H1 (cell line): ENCODE results near the gene GOLGA6B. TPM values are rescaled to one million over a fixed set of nuclear protein-coding genes. Genes with fewer than 3 reads are reported as not detected.
"Not testable (repeated sequence)": the region's sequence is repeated elsewhere in the genome, so short reads cannot be mapped to it uniquely, and the experiment has no call there.

Experiments used
- CTCF ChIA-PET: fragments of 300-600 bp; sonication (Branson Sonifier 250); formaldehyde crosslinking; loops from one replicate; lab custom pipeline; 2021; ENCODE audit not compliant: partially characterized antibody; lab: Charles Lee
- POLR2A ChIA-PET: fragments of 300-600 bp; sonication (Branson Sonifier 250); formaldehyde crosslinking; loops from one replicate; lab custom pipeline; 2021; ENCODE audit warnings: inconsistent platforms; ENCODE audit not compliant: partially characterized antibody; lab: Charles Lee
- DNase-seq, 2 experiments: peaks; one replicate each; pipeline versions ENCODE4 v3.0.0 to v3.0.0-alpha.2; 2010 to 2022; ENCODE audit warnings: low spot score in 2 of 2, low read depth in 1 of 2, mixed read lengths in 1 of 2
- FAIRE-seq: peaks from 2 replicates; lab custom pipeline; 2011; peaks lifted over from hg19 to GRCh38; lab: Jason Lieb, UNC
- H2AFZ ChIP-seq: 2 replicates; pipeline ENCODE4 v1.8.1; 2012; ENCODE audit warnings: low read length, inconsistent platforms
- H2AK5ac ChIP-seq: 2 replicates; pipeline ENCODE4 v1.6.1; 2013; ENCODE audit warnings: low read depth, low read length
- H2BK120ac ChIP-seq: replicated peaks from 2 replicates; pipeline ENCODE3; 2013; ENCODE audit warnings: low read depth, low read length, inconsistent platforms
- H2BK12ac ChIP-seq: 2 replicates; pipeline ENCODE4 v1.6.1; 2013; ENCODE audit warnings: low read depth, low read length
- H2BK15ac ChIP-seq: 2 replicates; pipeline ENCODE4 v1.6.1; 2013; ENCODE audit warnings: low read length
- H2BK20ac ChIP-seq: 2 replicates; pipeline ENCODE4 v1.6.1; 2013; ENCODE audit warnings: low read length
- H2BK5ac ChIP-seq: 2 replicates; pipeline ENCODE4 v1.6.1; 2013; ENCODE audit warnings: low read depth, low read length
- H3K14ac ChIP-seq: 2 replicates; pipeline ENCODE4 v1.6.1; 2013; ENCODE audit warnings: inconsistent platforms; ENCODE audit not compliant: insufficient read length
- H3K18ac ChIP-seq: 2 replicates; pipeline ENCODE4 v1.6.1; 2013; ENCODE audit warnings: low read length; ENCODE audit errors: extremely low read depth
- H3K23ac ChIP-seq: 2 replicates; pipeline ENCODE4 v1.6.1; 2013; ENCODE audit warnings: inconsistent platforms; ENCODE audit not compliant: insufficient read length
- H3K23me2 ChIP-seq: 2 replicates; pipeline ENCODE4 v1.6.1; 2013; ENCODE audit warnings: low read depth, low read length
- H3K27ac ChIP-seq: 2 replicates; pipeline ENCODE4 v1.6.1; 2011; ENCODE audit warnings: low read depth, low read length, inconsistent platforms
- H3K27me3 ChIP-seq, 4 experiments: replicated peaks in 1 of 4; 1 replicate in 1 of 4; 2 replicates in 3 of 4; pipeline versions ENCODE4 v1.6.1 to v1.8.1; 2011 to 2013; ENCODE audit warnings: low read length in 3 of 4, mild to moderate bottlenecking in 3 of 4, inconsistent platforms in 2 of 4, mixed read lengths in 2 of 4, moderate library complexity in 1 of 4; ENCODE audit not compliant: control insufficient read depth in 3 of 4, insufficient read depth in 3 of 4; ENCODE audit errors: extremely low read depth in 1 of 4
- H3K36me3 ChIP-seq, 4 experiments: 2 replicates each; pipeline versions ENCODE4 v1.6.1 to v1.8.1; 2011 to 2013; ENCODE audit warnings: mild to moderate bottlenecking in 4 of 4, low read length in 3 of 4, moderate library complexity in 2 of 4, control low read depth in 1 of 4, inconsistent platforms in 1 of 4; ENCODE audit not compliant: insufficient read depth in 4 of 4, control insufficient read depth in 2 of 4
- H3K4ac ChIP-seq: replicated peaks from 2 replicates; pipeline ENCODE3; 2013; ENCODE audit warnings: low read length, low read depth, mixed read lengths, inconsistent platforms; ENCODE audit not compliant: insufficient read length
- H3K4me1 ChIP-seq, 4 experiments: replicated peaks in 1 of 4; 1 replicate in 1 of 4; 2 replicates in 3 of 4; pipeline versions ENCODE4 v1.6.1 to v1.8.1; 2011 to 2013; ENCODE audit warnings: low read length in 3 of 4, inconsistent platforms in 2 of 4, mixed read lengths in 1 of 4; ENCODE audit not compliant: insufficient read depth in 4 of 4, control insufficient read depth in 3 of 4
- H3K4me2 ChIP-seq, 2 experiments: 2 replicates each; pipeline versions ENCODE4 v1.6.1 to v1.8.1; 2011 to 2013; ENCODE audit warnings: low read depth in 2 of 2, low read length in 2 of 2, control low read depth in 1 of 2, inconsistent platforms in 1 of 2, mild to moderate bottlenecking in 1 of 2; ENCODE audit not compliant: insufficient read depth in 1 of 2
- H3K4me3 ChIP-seq, 4 experiments: fragments of 200-600, 300-600 bp in 1 of 4; sonication (generic), shearing (Covaris generic), sonication (Bioruptor Twin) in 1 of 4; 2 replicates each; pipeline versions ENCODE4 v1.5.1 to v1.8.1; 2011 to 2016; ENCODE audit warnings: low read length in 4 of 4, low read depth in 3 of 4, control low read depth in 2 of 4, inconsistent platforms in 2 of 4, mild to moderate bottlenecking in 2 of 4, mixed read lengths in 1 of 4, moderate library complexity in 1 of 4; ENCODE audit not compliant: insufficient read depth in 2 of 4; ENCODE audit errors: extremely low read depth in 1 of 4
- H3K56ac ChIP-seq: replicated peaks from 2 replicates; pipeline ENCODE3; 2013; ENCODE audit warnings: low read depth, mild to moderate bottlenecking, mixed read lengths, low read length, inconsistent platforms; ENCODE audit not compliant: insufficient read length
- H3K79me1 ChIP-seq: 2 replicates; pipeline ENCODE4 v1.6.1; 2013; ENCODE audit warnings: low read depth, low read length, control low read depth
- H3K79me2 ChIP-seq, 2 experiments: 2 replicates each; pipeline versions ENCODE4 v1.6.1 to v1.8.1; 2012 to 2013; ENCODE audit warnings: low read length in 2 of 2, mild to moderate bottlenecking in 2 of 2, inconsistent platforms in 1 of 2; ENCODE audit not compliant: insufficient read depth in 2 of 2, control insufficient read depth in 1 of 2
- H3K9ac ChIP-seq, 4 experiments: replicated peaks in 1 of 4; 1 replicate in 1 of 4; 2 replicates in 3 of 4; pipeline versions ENCODE4 v1.6.1 to v1.8.1; 2011 to 2013; ENCODE audit warnings: low read depth in 3 of 4, low read length in 3 of 4, control low read depth in 2 of 4, mild to moderate bottlenecking in 2 of 4, moderate library complexity in 2 of 4, inconsistent platforms in 1 of 4; ENCODE audit errors: extremely low read depth in 1 of 4
- H3K9me3 ChIP-seq, 2 experiments: 2 replicates each; pipeline versions ENCODE4 v1.6.1 to v1.8.1; 2012 to 2013; ENCODE audit warnings: mild to moderate bottlenecking in 2 of 2, moderate library complexity in 2 of 2, control low read depth in 1 of 2, inconsistent platforms in 1 of 2, low read depth in 1 of 2, low read length in 1 of 2, mixed read lengths in 1 of 2; ENCODE audit not compliant: insufficient read depth in 2 of 2
- H4K20me1 ChIP-seq, 2 experiments: replicated peaks in 1 of 2; 2 replicates each; pipeline versions ENCODE3 to v1.8.1; 2011 to 2013; ENCODE audit warnings: inconsistent platforms in 2 of 2, low read length in 2 of 2, mild to moderate bottlenecking in 1 of 2; ENCODE audit not compliant: insufficient read depth in 2 of 2, control insufficient read depth in 1 of 2
- H4K5ac ChIP-seq: 2 replicates; pipeline ENCODE4 v1.6.1; 2013; ENCODE audit warnings: low read length, low read depth, mixed read lengths, inconsistent platforms; ENCODE audit not compliant: insufficient read length
- H4K8ac ChIP-seq: 2 replicates; pipeline ENCODE4 v1.8.0; 2013; ENCODE audit warnings: mild to moderate bottlenecking, moderate library complexity, low read length, inconsistent platforms; ENCODE audit not compliant: insufficient read depth; ENCODE audit errors: extremely low read depth
- H4K91ac ChIP-seq: replicated peaks from 2 replicates; pipeline ENCODE3; 2013; ENCODE audit warnings: low read length, mixed read lengths, inconsistent platforms; ENCODE audit not compliant: insufficient read length
- WGBS, 2 experiments: shearing (Covaris generic) in 1 of 2; methylation state at CpG; one replicate each; pipeline versions ENCODE4 v1.1.6 to v1.1.7; 2013 to 2015; ENCODE audit warnings: low lambda C conversion rate in 2 of 2, mixed read lengths in 2 of 2, inconsistent platforms in 1 of 2, low coverage in 1 of 2, missing lambda C conversion rate in 1 of 2; ENCODE audit not compliant: insufficient replicate concordance in 2 of 2, insufficient coverage in 1 of 2, insufficient read length in 1 of 2; ENCODE audit errors: extremely low coverage in 1 of 2, missing lambda C conversion rate in 1 of 2; 5-methylcytosine and 5-hydroxymethylcytosine counted together
- polyA plus RNA-seq, 7 experiments: library from polyadenylated mRNA; depleted of rRNA in 3 of 7; stranded (reverse) in 5 of 7; unstranded in 2 of 7; fragments of >200 nt in 5 of 7; fragments of 200-250 nt in 2 of 7; gene quantifications; 1 replicate in 5 of 7; 2 replicates in 1 of 7; 4 replicates in 1 of 7; pipeline versions ENCODE4 v1.2.1 to v1.2.3, GENCODE V29; 2011 to 2013; ENCODE audit warnings: missing spikeins in 2 of 7, mixed read lengths in 2 of 7
- total RNA-seq: library from RNA; stranded (reverse); fragmentation: NEBNext Ultra II Directional; extraction: Animal tissue kit (Norgen Biotek cat#: 25700); gene quantifications from 2 replicates; pipeline ENCODE4 v1.2.1, GENCODE V29; 2021

GOLGA6B gene
- total and polyA plus RNA-seq, 2 of the 8 experiments (the other 6 are each of a cell fraction or from before 2014, with no cell fraction given): 0.09 TPM; not detected in 1

DNA sequence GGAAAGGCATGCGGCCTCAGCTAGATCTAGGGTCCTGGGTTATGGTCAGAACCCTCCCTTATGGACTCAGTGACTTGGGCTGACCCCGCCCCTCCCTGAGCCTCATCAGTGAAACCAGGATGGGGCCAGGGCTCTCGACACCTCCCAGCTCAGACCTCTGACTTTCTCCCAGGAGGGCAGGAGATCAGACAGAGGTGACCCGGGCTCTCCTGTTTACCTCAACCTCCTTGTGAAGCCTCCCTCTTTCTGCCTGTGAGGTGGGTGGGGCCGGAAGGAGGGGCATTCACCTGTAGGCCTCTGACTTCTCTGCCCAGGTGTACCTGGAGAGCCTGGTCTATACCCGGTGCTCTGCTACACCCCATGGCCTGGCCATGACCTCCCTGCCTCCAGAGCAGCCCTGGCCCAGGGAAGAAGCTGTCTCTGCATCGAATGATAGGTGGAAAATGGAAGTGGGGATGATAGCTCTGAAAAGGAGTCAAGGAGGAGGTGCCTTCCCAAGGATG, 25.4 kb upstream of the GOLGA6B start:
- H3K23me2 ChIP-seq: not testable (repeated sequence)

More for the DNA sequence above, 25.4 kb upstream of the GOLGA6B start:
- H3K9me3 ChIP-seq, H2BK120ac ChIP-seq, H3K27me3 ChIP-seq, DNase-seq, H3K4me3 ChIP-seq, H3K4ac ChIP-seq, H3K4me1 ChIP-seq, H2BK15ac ChIP-seq, POLR2A ChIA-PET, H3K79me1 ChIP-seq, H3K27ac ChIP-seq, H3K79me2 ChIP-seq, H3K56ac ChIP-seq, H3K9ac ChIP-seq, H2BK12ac ChIP-seq, H4K91ac ChIP-seq, H3K14ac ChIP-seq, H4K5ac ChIP-seq, H4K20me1 ChIP-seq, H2AFZ ChIP-seq, H3K36me3 ChIP-seq, H3K4me2 ChIP-seq, H3K23ac ChIP-seq, H2AK5ac ChIP-seq, H3K18ac ChIP-seq, FAIRE-seq, H2BK5ac ChIP-seq, H4K8ac ChIP-seq, H2BK20ac ChIP-seq: not testable (repeated sequence)
- 76% methylated on average over 6 of the region's 7 CpGs; no CpG with 5 or more reads in 1 of the 2 experiments for WGBS, 2 experiments
- CTCF ChIA-PET: interaction anchor here (0.6 to 3.7 kb wide), 10 partner anchors 12 to 763 kb away, joined by 3 to 38 read pairs (median 4); partner anchors contain the start of gene HEXA
